ENCODE measurements around the gene ARSI.

GRCh38 chr5:150248946-150249345 is 53.8 kb downstream of the ARSI start:
- TF ChIP-seq CTCF (IDR thresholded peaks at IDR 0.05) (no peak), EZH2phosphoT487 (IDR thresholded peaks at IDR 0.05) (no peak)

All from neural progenitor cell (in vitro differentiated cells).